Measurements from ENCODE around the gene OR52H1.

GRCh38 chr11:5593146-5593545 is 44.8 kb upstream of the OR52H1 start:
- TF ChIP-seq CTCF (IDR thresholded peaks at IDR 0.05) (no peak), POLR2A (IDR thresholded peaks at IDR 0.05) (no peak)
